NCI-H1436 treated with DMSO at 0.1 percent for 48 hours (cell line): ENCODE measurements around the gene CCL25.
"Not testable (repeated sequence)": the region's sequence is repeated elsewhere in the genome, so short reads cannot be mapped to it uniquely, and the experiment has no call there.

Experiments used
- DNase-seq: peaks from one replicate; lab custom pipeline; 2025; lab: John Stamatoyannopoulos, UW

Gene CCL25

GRCh38 chr19:8085598-8086408 is 33.2 kb downstream of the CCL25 start:
- DNase-seq, result no peak

GRCh38 chr19:8086849-8087248 is 34.3 kb downstream of the CCL25 start:
- DNase-seq, result no peak

GRCh38 chr19:8087876-8088275 is 35.3 kb downstream of the CCL25 start:
- no peak for DNase-seq

GRCh38 chr19:8088752-8089663 is 36.4 kb downstream of the CCL25 start:
- DNase-seq, result no peak

GRCh38 chr19:8089664-8090601 is 37.4 kb downstream of the CCL25 start:
- no peak for DNase-seq

GRCh38 chr19:8090950-8091349 is 38.4 kb downstream of the CCL25 start:
- no peak for DNase-seq

- DNase-seq, result no peak
Observed at GRCh38 chr19:8093740-8094139, 41.2 kb downstream of the CCL25 start.

GRCh38 chr19:8094336-8094735 is 41.8 kb downstream of the CCL25 start:
- DNase-seq, result no peak

GRCh38 chr19:8095354-8095886 is 42.9 kb downstream of the CCL25 start:
- DNase-seq, result no peak

- DNase-seq, result no peak
Observed at GRCh38 chr19:8096071-8096470, 43.5 kb downstream of the CCL25 start.

GRCh38 chr19:8097198-8097597 is 44.6 kb downstream of the CCL25 start:
- no peak for DNase-seq

- no peak for DNase-seq
Observed at GRCh38 chr19:8097681-8098567, 45.4 kb downstream of the CCL25 start.

- no peak for DNase-seq
Observed at GRCh38 chr19:8101311-8101710, 48.8 kb downstream of the CCL25 start.

GRCh38 chr19:8101910-8102309 is 49.4 kb downstream of the CCL25 start:
- not testable (repeated sequence) for DNase-seq

GRCh38 chr19:8105471-8105870 is 52.9 kb downstream of the CCL25 start:
- no peak for DNase-seq

- no peak for DNase-seq
Observed at GRCh38 chr19:8107301-8107903, 54.8 kb downstream of the CCL25 start.

GRCh38 chr19:8108560-8109445 is 56.2 kb downstream of the CCL25 start:
- no peak for DNase-seq

- DNase-seq, result no peak
Observed at GRCh38 chr19:8109455-8109854, 56.9 kb downstream of the CCL25 start.
